Endothelial cell of umbilical vein (primary cell): Measurements from ENCODE around the gene PEX3. TPM values are rescaled to one million over a fixed set of nuclear protein-coding genes. Genes with fewer than 3 reads are reported as not detected.

Source experiments
- BruUV-seq: library from RNA; stranded (reverse); fragments of 400-500 nt; replicated peaks from 2 replicates; lab custom pipeline; 2021; lab: Mats Ljungman, UMichigan
- CTCF ChIA-PET: fragments of 300-600, 350-600 bp; sonication (Branson Sonifier 250); formaldehyde crosslinking; loops from one replicate; lab custom pipeline; 2021; ENCODE audit warnings: antibody characterized with exemption, inconsistent platforms; lab: Charles Lee
- POLR2A ChIA-PET: fragments of 300-600, 350-600 bp; sonication (Branson Sonifier 250); formaldehyde crosslinking; loops from one replicate; lab custom pipeline; 2021; ENCODE audit warnings: antibody characterized with exemption, inconsistent platforms; lab: Charles Lee
- DNase-seq: peaks from one replicate; pipeline ENCODE4 v3.0.0-alpha.2; 2011; ENCODE audit warnings: low read depth, low spot score
- FAIRE-seq: peaks from 2 replicates; lab custom pipeline; 2011; peaks lifted over from hg19 to GRCh38; lab: Jason Lieb, UNC
- H2AFZ ChIP-seq: 2 replicates; pipeline ENCODE4 v1.6.0; 2012; ENCODE audit warnings: low read depth, low read length, control low read depth, inconsistent platforms
- H3K27ac ChIP-seq: 2 replicates; pipeline ENCODE4 v1.5.1; 2011; ENCODE audit warnings: low read depth, mild to moderate bottlenecking, control low read depth, low read length, moderate library complexity; ENCODE audit not compliant: insufficient read depth
- H3K27me3 ChIP-seq, 2 experiments: 2 replicates each; pipeline versions ENCODE4 v1.6.0 to v1.6.1; 2011; ENCODE audit warnings: low read length in 2 of 2, mixed read lengths in 1 of 2; ENCODE audit not compliant: control insufficient read depth in 2 of 2, insufficient read depth in 2 of 2
- H3K36me3 ChIP-seq, 2 experiments: 2 replicates in 1 of 2; 3 replicates in 1 of 2; pipeline ENCODE4 v1.5.1; 2011; ENCODE audit warnings: low read length in 2 of 2, mild to moderate bottlenecking in 1 of 2, moderate library complexity in 1 of 2; ENCODE audit not compliant: control insufficient read depth in 2 of 2, insufficient read depth in 2 of 2; ENCODE audit errors: extremely low read depth in 1 of 2
- H3K4me1 ChIP-seq: 3 replicates; pipeline ENCODE4 v1.5.1; 2011; ENCODE audit warnings: mild to moderate bottlenecking, low read length; ENCODE audit not compliant: control insufficient read depth, insufficient read depth; ENCODE audit errors: extremely low read depth
- H3K4me2 ChIP-seq: 2 replicates; pipeline ENCODE4 v1.6.1; 2011; ENCODE audit warnings: low read length, control low read depth, mixed read lengths; ENCODE audit not compliant: insufficient read depth
- H3K4me3 ChIP-seq, 3 experiments: fragments of 200-600 bp in 1 of 3; sonication (generic), shearing (Covaris generic) in 1 of 3; replicated peaks in 1 of 3; 2 replicates each; pipeline ENCODE4 v1.5.1; 2011 to 2016; ENCODE audit warnings: control low read depth in 3 of 3, low read length in 3 of 3, mild to moderate bottlenecking in 2 of 3, inconsistent platforms in 1 of 3, low read depth in 1 of 3, moderate library complexity in 1 of 3; ENCODE audit not compliant: insufficient read depth in 1 of 3
- H3K79me2 ChIP-seq: 2 replicates; pipeline ENCODE4 v1.6.0; 2012; ENCODE audit warnings: low read length, inconsistent platforms; ENCODE audit not compliant: control insufficient read depth, insufficient read depth
- H3K9ac ChIP-seq: replicated peaks from 2 replicates; pipeline ENCODE3; 2011; ENCODE audit warnings: low read length, control low read depth; ENCODE audit not compliant: insufficient read depth; ENCODE audit errors: extremely low read depth
- H3K9me1 ChIP-seq: replicated peaks from 3 replicates; pipeline ENCODE4 v1.6.0; 2011; ENCODE audit warnings: mild to moderate bottlenecking, low read length; ENCODE audit not compliant: control insufficient read depth, insufficient read depth; ENCODE audit errors: extremely low read depth
- H3K9me3 ChIP-seq: replicated peaks from 2 replicates; pipeline ENCODE4 v1.5.1; 2012; ENCODE audit warnings: low read length, inconsistent platforms; ENCODE audit not compliant: control insufficient read depth, insufficient read depth
- H4K20me1 ChIP-seq: replicated peaks from 2 replicates; pipeline ENCODE3; 2011; ENCODE audit warnings: mild to moderate bottlenecking, low read length; ENCODE audit not compliant: control insufficient read depth, insufficient read depth; ENCODE audit errors: extremely low read depth
- CTCF ChIP-seq, 2 donors: IDR thresholded peaks; 1 replicate in 1 of 2; 2 replicates in 1 of 2; pipeline ENCODE4 v1.5.1; 2011; ENCODE audit warnings: low read length in 2 of 2, mild to moderate bottlenecking in 2 of 2, moderate library complexity in 2 of 2, control low read depth in 1 of 2, inconsistent platforms in 1 of 2, low read depth in 1 of 2; ENCODE audit not compliant: insufficient read depth in 1 of 2; ENCODE audit errors: extremely low read depth in 1 of 2
- EZH2 ChIP-seq: IDR thresholded peaks from 2 replicates; pipeline ENCODE4 v1.6.1; 2012; ENCODE audit warnings: borderline replicate concordance, low read depth, mild to moderate bottlenecking, moderate library complexity, low read length, inconsistent platforms; ENCODE audit not compliant: severe bottlenecking
- FOS ChIP-seq: IDR thresholded peaks from 2 replicates; pipeline ENCODE4 v1.6.1; 2011; ENCODE audit warnings: mild to moderate bottlenecking, low read length, moderate library complexity, borderline replicate concordance; ENCODE audit not compliant: insufficient read depth
- GATA2 ChIP-seq: IDR thresholded peaks from 2 replicates; pipeline ENCODE4 v1.7.0; 2011; ENCODE audit warnings: low read depth, mild to moderate bottlenecking, moderate library complexity, mixed read lengths, low read length; ENCODE audit not compliant: insufficient read length, insufficient read depth
- JUN ChIP-seq: IDR thresholded peaks from 2 replicates; pipeline ENCODE4 v1.6.1; 2011; ENCODE audit warnings: borderline replicate concordance, low read depth; ENCODE audit not compliant: insufficient read length, insufficient read depth
- MAX ChIP-seq: IDR thresholded peaks from 2 replicates; pipeline ENCODE4 v1.6.1; 2011; ENCODE audit not compliant: insufficient read depth, insufficient read length
- MYC ChIP-seq: IDR thresholded peaks from one replicate; pipeline ENCODE4 v1.6.1; 2011; ENCODE audit warnings: mild to moderate bottlenecking, low read depth, low read length
- POLR2A ChIP-seq: IDR thresholded peaks from 2 replicates; pipeline ENCODE4 v1.6.1; 2012; ENCODE audit warnings: low read depth, mild to moderate bottlenecking, control low read depth, low read length
- POLR2AphosphoS5 ChIP-seq: IDR thresholded peaks from 2 replicates; pipeline ENCODE4 v1.6.1; 2012; ENCODE audit warnings: low read depth, mild to moderate bottlenecking, control low read depth, low read length, moderate library complexity; ENCODE audit not compliant: insufficient read depth
- dilution Hi-C: fragments of 300-500 bp; cut with MboI; formaldehyde crosslinking; loops from one replicate; pipeline ENCODE4 v1.15.0; 2019; ENCODE audit warnings: low sequenced_read_pairs; ENCODE audit not compliant: extremely low pct_ligation_motif_present
- intact Hi-C: fragments of 100-400 bp; cut with micrococcal nuclease; formaldehyde crosslinking; loops from one replicate; pipeline ENCODE4 v1.10.0; 2022
- polyA plus RNA-seq, 4 experiments: library from polyadenylated mRNA; depleted of rRNA in 3 of 4; stranded (reverse) in 3 of 4; unstranded in 1 of 4; fragments of >200 nt; gene quantifications; 2 replicates each; pipeline versions ENCODE4 v1.2.1 to v1.2.3, GENCODE V29; 2011 to 2012; ENCODE audit warnings: missing spikeins in 1 of 4
- total RNA-seq: library from RNA; stranded (reverse); gene quantifications from 2 replicates; pipeline ENCODE4 v1.2.3, GENCODE V29; 2021

PEX3 gene
- total and polyA plus RNA-seq, 2 donors (not counting 3 experiments of a cell fraction or from before 2014, with no cell fraction given) = 8.7 to 21.7 TPM

GRCh38 chr6:143432588-143432987 is 18.0 kb upstream of the PEX3 start:
- H3K27ac ChIP-seq = no peak overlapping the region
- no peaks in the 10 kb centered on the region for H3K9me3 ChIP-seq
- H4K20me1 ChIP-seq = no peaks in the 10 kb centered on the region
- no peak overlapping the region for H3K4me2 ChIP-seq
- no peaks in the 10 kb centered on the region for H3K27me3 ChIP-seq
- no peaks in the 10 kb centered on the region for H3K79me2 ChIP-seq
- BruUV-seq = no TSS peak
- H2AFZ ChIP-seq = no peak overlapping the region
- no peak for TF ChIP-seq MAX
- no peak for TF ChIP-seq MYC
- no peak for TF ChIP-seq EZH2
- no peak for TF ChIP-seq POLR2AphosphoS5
- no peak for TF ChIP-seq JUN
- no peak for TF ChIP-seq CTCF (IDR thresholded peaks at IDR 0.05; ENCODE audit: extremely low read depth in 1 of 2, insufficient read depth in 1 of 2, low read depth in 1 of 2, low read length in 2 of 2)
- no peak for TF ChIP-seq GATA2
- TF ChIP-seq FOS = no peak
- TF ChIP-seq POLR2A = no peak
- intact Hi-C loops (no loop called here), dilution Hi-C loops (no loop called here)
- ChIA-PET CTCF (no interaction called here), POLR2A (no interaction called here)
- no peak overlapping the region for H3K9ac ChIP-seq
- H3K4me1 ChIP-seq = no peaks in the 10 kb centered on the region
- no peak overlapping the region for H3K4me3 ChIP-seq
- DNase-seq = no peak
- peaks cover 0 to 3% of the 10 kb centered on the region in 2 experiments for H3K36me3 ChIP-seq
- FAIRE-seq = no peak
- H3K9me1 ChIP-seq = no peaks in the 10 kb centered on the region
